ENCODE data around the gene FYN.
"Not testable (repeated sequence)": the region's sequence is repeated elsewhere in the genome, so short reads cannot be mapped to it uniquely, and the experiment has no call there.

FYN gene

DNA sequence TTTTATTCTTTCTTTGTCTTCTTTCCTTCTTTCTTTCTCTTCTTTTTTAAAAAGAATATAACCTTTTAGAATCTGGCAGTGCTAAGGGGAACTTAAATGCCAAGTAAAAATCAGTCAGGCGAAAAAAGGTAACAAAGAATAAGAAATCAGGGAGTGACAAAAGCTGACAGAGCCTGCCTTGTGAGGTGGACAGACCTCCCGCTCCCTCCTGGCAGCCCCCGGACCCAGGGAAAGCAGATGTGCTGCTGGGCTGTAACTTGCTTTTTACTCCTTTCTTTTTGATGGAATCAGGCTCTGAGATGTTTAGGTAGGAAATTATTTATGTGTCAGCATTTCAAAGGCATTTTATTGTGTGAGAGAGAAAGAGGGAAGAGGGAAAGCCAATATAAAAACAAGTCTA lies 172.1 kb downstream of the FYN start:
- DNase-seq, result no peak

DNA sequence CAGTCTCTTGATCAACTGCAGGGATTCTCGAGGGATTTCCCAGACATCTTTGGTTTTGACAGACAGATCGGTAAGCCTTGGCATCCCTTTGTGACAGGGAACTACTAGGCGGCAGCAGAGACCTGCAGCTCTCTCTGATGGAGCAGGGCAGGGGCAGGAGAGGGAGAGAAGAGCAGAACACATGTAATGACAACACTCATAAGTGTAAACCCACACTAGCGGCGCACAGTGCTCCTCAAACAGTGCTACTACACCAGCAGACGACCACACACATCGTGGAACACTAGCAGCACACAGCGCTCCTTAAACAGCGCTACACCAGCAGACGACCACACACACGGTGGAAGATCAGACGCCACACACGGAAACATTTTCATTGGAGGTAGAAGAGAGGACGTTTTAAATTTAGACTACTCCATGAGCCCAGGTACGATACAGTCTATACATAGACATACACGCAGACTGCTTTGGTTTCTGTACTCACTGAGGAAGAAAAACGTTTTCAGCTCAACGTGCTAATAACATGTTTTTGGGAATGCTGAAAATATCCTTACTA lies 173.0 kb downstream of the FYN start:
- no peak for DNase-seq

DNA sequence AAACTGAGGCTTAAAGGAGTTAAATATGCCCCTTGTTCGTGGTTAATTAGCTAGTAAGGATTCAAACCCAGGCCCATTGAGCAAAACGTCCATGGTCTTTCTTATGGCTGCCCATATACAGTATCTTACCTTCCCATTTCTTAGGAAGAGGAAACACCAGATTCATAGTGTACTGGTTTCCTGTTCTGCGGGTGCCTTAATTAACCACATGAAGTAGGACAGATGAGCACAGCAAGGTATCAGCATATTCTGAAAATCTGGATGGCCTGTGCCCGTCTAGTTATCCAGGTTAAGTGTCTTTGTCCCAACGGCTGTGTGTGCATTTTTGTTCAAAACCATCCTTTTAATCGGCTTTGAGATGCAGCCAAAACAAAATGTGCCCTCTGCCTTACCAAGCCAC lies 174.1 kb downstream of the FYN start:
- no peak for DNase-seq

DNA sequence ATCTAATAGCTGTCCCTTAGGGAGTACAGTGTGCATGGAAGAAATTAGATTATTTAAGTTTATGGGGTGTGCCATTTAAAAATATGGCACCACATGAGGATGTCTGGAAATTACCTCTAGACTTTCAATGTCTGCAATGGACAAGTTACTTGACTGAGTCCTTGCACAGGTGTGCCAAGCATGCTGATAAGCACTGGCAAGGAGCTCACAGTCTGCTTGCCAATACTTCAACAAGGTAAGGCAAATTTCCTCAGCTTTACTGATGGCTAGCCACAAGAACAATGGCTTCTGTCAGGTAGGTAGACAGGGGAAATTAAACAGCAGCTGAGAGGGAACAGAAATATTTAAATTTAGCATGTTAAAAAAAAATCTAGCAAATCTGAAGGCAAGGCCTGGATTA lies 176.4 kb downstream of the FYN start:
- DNase-seq, result no peak

DNA sequence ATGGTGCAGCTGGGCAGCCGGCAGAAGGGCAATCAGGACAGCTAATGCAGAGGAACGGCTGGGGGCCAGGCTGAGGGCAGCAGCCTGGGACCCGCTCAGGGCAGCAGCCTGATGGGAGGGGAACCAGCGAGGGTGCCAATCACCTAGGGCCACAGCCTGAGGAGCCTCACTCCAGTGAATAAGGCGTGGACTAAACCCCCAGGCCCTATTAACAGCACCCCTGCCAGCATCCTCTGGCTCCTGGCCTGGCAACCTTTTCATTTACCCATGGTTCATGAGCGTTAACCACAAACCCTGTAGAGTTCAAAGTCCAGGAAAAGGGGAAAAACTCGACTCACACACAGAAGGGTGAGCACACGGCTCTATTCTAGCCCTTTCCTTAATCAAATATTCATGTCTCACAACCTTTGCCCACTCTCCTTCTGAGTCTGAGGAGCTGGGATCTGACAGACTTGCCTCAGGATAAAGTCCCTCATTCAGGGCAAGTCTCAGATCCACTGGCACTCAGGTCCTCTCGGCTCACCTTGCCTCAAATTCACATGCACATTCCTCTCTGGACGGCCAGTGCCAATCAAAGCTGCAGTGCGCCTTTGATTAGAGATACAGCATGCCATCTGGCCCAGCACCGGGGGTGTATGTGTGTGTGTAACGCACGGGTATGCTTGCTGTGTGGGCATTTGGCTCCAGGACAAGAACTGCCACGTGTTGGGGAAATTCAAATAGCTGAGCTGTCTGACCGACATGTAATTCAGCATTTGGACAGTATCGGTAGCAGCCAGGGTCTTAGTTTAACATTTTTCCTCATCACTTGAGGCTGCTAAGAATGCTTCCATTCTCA lies 180.7 kb downstream of the FYN start:
- no peak for DNase-seq

DNA sequence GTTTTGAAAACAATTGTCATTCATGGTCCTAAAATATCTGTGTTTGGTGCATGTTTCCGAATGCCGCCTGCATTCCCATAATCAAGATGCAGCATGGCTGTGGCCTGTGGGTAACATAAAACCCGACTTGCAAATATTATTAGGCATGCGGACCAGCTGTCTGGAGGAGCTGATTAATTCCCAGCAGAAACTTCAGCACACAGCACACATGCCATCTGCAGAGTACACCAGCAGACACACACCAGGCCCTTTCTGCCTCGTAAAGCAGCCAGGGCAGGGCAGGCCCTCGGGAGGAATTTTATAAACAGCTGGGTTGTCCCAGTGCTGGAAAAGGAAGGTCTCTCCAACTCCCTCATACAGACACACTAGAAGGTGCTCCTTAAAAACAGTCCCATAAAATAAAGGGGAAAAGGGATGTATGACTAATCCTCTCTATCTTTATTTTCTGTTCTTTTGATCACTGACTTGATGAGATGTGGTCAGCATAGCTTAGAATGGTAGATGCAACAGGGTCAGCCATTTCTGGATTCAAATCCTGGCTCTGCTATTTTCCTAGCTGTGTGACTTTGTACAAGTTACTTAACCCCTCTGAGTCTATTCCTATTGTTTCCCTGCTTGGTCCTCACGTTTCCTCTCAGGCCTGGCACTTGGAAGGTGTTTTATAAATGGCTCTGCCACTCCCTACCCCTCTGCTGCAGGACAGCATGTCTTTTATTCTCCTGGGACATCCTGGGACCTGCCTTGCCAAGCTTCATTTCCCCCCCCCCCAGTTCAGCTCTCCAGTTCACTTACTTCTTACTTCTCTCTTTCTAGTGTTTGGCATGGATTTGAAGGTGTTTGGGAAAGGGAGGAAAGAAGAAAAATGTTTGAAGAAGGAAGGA lies 181.7 kb downstream of the FYN start:
- no peak for DNase-seq

DNA sequence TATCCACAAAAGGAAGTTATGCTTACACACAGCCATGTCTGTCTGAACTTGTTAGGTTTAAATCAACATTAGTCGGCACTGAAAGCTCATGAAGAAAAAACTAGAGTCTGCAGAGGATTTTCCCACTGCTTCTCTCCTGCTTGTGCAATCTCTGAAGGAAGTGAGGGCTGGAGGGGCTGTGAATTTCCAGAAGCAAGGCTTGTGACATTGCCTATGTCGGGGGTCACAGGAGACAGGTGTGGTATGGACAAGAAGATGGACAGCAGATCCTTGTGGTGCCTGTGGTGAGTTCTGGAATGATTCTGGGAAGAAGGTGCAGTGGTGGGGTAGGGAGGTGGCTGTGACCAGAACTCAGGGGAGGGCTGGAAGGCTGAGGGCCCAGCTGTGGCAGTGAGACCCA lies 183.3 kb downstream of the FYN start:
- no peak for DNase-seq

DNA sequence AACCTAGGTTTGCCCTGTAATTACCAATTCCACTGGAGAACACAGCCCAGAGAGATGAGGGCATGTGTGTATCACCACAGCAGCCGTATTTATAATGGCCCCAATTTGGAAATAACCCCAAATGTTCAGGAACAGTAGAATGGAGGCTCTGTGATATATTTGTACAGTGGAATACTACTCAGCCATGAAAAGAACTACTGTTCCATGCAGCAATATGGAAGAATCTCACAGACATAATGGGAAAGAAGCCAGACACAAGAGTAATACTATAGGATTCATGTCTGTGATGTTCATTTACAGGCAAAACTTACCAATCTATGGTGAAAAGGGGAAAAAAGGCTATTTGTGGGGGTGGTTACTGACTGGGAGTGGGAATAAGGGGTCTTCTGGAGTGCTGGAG lies 183.8 kb downstream of the FYN start:
- DNase-seq, result no peak

DNA sequence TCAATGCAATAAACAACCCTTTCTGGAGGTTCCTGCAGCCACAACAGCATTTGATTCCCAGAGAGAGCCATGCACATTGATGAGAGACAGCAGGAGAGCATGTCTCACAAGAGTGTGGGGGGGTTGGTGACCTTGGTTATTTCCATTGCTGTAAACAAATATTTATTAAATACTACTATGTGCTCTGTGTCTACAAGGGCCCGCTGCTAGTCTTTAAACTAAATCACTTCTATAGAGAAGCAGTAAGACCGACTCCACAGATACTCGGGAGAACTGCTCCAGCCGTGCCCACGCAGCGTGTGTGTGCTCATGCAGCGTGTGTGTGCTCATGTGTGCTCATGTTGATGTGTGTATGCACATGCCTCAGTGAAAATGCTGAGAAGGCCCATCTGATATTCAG lies 184.9 kb downstream of the FYN start:
- no peak for DNase-seq

DNA sequence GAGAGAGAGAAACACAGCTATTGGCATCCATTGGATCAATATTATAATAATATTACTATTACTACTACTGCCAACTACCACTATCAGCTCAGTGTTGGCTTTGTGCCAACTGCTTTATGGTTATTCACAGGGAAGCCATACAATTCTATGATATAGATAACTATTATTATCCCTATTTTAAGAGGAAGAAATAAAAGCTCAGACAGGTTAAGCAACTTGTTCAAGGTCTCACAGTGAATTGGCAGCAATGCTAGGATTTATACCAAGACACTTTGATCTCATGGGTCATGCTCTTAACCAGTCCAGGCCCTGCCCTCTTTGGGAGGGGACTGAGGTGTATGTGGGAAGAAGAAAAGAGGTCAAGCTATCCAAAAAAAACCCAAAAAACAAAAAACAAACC lies 185.6 kb downstream of the FYN start:
- DNase-seq, result peak; percentile 10

DNA sequence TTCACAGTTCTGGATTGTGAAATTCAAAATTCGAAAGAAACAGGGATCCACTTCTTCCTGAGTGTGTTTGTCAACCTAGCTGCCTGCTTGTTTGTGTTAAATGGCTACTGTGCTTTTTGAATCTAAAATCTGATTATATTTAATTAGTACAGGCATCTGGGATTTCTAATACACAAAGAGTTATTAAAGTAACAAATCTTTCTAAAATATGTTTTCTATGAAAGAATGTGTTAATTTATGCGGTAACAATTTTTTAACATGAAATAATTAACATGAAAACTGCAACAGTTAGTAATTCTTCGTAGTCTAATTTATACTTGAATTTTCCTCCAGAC lies 186.4 kb downstream of the FYN start:
- DNase-seq, result no peak

DNA sequence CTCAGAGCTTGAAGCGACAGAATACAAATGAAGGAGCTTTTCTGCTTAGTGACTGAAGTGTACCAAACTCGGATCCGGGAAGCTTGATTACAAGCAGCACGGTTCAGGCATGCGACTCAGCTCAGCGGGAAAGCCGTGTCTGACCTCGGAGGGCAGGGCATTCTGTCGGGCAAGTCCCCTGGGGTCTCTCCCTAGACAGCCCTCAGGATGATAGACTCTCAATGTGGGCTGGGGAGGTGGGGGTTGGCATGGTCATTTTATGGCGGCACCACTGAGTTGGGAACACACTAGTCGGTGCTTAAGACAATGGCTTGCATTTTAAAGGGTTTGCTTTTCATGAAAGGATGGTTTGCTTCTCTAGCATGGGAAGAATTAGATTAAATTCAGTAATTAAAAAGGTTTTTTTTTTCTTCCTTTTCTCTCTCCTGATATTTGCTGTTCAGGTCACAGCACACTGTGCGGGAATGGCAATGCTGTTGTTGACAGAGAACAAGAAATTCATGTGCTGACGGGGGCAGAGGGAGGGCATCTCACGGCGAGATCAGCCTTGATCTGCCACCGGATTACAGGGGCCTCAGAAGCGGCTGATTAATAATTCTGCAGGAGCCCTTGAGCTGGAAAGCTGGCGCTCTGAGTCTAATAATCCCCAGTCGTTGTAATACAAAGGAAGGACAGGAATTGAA lies 186.9 kb downstream of the FYN start:
- no peak for DNase-seq

DNA sequence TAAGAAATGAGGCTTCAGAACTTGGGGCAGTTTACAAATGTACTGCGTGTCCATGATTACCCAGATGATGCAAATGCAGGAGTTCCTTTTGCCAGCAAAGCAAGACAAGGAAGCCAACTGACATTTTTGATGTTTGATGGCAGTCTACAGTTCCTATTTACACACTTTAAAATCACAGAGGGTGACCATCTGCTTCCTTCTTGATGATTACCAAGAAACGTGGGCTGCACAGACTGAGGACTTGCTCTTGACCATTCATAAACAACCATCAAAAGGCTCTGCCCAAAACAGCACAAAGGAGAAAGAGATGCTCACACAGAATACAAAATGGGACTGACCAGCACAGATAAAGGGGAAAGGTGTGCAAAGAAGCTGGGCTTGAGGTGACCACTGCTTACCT lies 187.7 kb downstream of the FYN start:
- DNase-seq, result no peak

DNA sequence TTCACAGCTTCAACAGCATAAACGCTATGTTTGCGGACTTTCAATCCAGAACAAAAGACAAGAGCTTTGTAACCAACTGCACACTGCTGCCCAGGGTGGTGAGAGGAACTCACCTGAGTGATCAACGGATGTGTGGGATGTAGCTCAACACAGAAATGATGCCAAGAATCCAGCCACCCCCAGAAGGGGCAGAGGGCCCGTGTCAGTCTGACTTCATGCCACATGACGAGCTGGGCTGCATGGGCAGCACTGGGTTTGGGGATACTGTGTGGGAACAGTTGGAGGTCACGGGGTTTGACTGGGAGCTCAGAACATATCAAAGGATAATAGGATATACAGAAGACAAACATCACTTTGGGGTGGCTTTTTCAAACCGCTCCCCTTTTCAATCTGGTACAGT lies 188.2 kb downstream of the FYN start:
- no peak for DNase-seq

DNA sequence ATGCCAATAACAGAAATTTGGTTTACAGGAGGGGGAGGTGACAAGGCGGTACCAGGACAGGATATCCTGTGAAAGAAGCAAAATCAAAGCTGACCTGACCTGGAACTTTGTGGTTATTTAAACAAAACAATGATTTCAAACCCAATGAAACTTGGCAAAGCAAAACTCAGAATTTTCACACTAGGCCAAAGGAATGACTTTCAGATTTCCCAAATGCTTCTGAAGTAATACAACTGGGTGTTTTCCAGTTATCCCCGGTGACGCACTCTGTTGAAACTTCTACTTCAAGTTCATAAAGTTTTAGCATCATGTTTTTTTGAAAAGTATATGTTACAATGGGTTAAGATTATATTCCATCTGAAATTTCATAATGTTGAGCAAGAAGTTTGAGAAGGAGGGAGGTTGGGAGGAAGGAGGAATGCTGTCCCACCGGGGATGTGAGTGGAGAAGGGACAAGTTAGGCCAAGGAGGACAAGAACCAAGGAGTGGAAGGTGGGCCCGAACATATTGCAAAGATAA lies 189.4 kb downstream of the FYN start:
- peak; percentile 25 for DNase-seq

DNA sequence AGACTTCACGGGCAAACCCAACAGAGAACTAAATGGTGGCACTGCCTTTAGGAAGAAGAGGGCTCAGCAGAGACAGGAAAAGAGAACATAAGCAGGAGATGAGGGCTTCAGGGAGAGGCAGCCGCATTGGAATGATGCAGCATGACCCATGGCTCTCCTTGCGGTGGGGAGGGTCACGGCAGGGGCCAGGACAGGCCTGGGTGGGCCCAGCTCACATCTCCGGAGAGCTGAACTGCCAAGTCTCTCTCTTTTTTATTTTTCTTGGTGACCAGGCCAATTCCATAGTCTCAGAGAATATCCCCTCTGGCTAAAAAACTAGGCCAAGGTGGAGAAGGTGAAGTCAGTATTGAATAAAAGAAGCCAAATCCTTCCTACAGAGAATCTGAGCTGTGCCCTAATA lies 190.1 kb downstream of the FYN start:
- DNase-seq, result no peak

DNA sequence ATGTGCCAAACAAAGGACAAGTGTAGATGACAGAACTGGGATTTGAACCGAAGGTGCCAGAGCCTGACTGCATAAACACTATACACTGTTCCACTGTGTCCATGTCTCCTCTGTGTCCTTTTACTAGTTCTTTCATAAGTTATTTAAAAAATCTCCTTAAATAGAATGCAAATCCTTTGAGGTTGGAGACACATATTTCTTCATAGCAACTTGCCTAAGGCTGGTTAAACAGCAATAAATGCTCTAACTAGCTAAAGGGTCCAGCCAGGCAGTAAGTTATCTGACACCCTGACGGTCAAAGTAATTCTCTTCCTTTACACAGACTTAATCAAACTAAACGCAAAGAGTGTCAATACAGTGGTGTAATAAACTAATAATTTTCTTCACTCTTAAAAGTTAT lies 191.4 kb downstream of the FYN start:
- DNase-seq, result no peak

DNA sequence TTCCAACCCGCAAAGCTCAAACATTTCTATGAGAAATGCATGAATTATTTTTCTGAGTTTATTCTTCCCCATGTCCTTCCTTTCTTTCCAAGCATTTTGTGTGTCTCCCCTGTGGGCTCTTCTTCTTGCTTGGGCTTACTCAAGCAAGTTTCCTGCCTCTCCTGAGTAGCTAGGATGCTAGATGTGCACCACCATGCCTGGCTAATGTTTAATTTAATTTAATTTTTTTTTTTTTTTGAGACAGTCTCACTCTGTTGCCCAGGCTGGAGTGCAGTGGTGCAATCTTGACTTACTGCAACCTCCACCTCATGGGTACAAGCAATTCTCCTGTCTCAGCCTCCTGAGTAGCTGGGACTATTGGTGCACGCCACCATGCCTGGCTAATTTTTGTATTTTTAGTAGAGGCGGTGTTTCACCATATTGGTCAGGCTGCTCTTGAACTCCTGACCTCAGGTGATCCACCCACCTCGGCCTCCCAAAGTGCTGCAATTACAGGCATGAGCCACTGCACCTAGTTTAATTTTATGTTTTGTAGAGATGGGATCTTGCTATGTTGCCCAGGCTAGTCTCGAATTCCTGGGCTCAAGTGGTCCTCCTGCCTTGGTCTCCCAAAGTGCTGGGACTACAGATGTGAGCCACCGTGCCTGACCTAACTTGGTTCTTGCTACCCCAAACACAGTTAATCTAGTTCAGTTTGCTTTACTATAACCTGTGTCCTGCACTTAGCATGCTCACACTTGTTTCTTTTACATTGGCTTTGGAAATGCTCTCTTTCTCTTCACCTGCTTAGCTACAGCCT lies 192.2 kb downstream of the FYN start:
- DNase-seq, result not testable (repeated sequence)

DNA sequence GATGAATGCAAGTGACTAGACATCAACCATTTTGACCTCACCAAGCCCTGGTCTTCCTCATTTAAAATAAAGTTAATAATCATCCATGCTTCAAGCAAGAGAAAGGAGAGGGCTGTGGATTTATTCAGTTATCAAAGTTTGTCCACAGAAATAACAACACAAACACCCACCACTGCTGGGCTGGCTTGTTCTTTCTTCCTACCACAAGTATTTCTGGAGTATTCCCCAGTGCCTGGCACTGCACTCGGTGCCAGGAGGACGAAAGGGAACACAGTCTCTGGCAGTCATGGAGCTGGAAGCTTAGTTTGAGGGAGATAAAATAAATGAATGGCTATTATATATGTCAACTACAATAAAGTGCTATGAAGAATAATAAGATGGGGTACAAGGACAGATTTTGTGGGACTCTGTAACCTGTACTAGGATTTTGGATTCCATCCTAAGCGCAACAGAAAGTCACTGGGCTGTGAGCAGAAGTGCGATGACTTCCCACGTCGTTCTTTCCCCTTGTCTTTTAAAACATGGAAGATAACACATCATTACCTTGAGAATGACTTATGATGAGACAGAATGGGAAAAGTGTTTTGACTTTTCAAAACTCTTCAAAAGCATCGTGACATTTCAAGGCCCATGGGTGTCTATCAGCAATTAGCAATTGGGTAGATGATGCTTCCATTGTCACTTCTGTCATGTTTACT lies 193.1 kb downstream of the FYN start:
- DNase-seq, result no peak

DNA sequence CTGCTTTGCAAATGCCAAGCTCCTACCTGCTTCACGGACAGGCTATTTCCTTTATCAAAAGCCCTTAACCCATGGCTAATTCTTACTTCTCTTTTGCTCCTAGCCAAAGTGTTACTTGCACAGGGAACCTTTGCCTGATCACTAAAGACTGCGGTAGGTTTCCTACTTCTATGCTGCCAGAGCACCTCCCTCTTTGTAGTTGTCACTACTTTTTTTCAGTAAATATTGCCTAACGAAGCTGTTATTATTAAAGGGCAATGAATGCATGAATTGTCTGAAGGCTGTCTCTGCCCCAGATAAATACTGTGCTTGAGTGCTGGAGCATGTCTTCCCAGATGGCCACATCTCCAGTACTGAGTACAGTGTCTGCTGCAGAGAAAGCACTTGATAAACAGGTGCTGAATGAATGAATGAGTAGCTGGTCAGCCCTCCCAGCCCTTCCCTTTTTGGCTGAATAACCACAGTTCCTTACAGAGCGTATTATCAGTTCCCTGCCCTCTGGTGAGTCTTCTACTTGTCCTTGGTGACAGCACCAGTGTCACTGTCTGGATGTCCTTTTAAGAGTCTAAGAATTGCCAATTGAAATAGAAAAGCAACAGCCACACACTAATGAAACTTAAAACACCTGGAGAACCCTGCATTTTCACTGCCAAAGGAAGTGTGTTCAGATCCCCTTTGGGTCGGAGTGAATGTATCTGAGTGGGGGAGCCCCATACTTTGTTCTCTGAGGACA lies 194.0 kb downstream of the FYN start:
- no peak for DNase-seq
